Gastrocnemius medialis (tissue), 4 donors: ENCODE data around the gene MLANA. TPM values are rescaled to one million over a fixed set of nuclear protein-coding genes. Genes with fewer than 3 reads are reported as not detected.

ENCODE experiments used
- ATAC-seq, 2 donors: fragments of 150-250 bp; one replicate each; pipeline ENCODE4 v1.9.1; 2016
- DNase-seq, 2 donors: peaks; one replicate each; pipeline ENCODE4 v3.0.0-alpha.2; 2019
- H3K27ac ChIP-seq, 4 donors: fragments of 200-600 bp; sonication (generic); 1 replicate in 1 of 4; 2 replicates in 3 of 4; pipeline ENCODE4 v1.5.1; 2016 to 2018; ENCODE audit warnings: mild to moderate bottlenecking in 2 of 4, moderate library complexity in 1 of 4
- H3K27me3 ChIP-seq, 3 donors: fragments of 200-600 bp; sonication (generic) in 2 of 3; 1 replicate in 1 of 3; 2 replicates in 2 of 3; pipeline versions ENCODE4 v1.5.1 to v1.6.0; 2016 to 2019; ENCODE audit warnings: mild to moderate bottlenecking in 1 of 3, moderate library complexity in 1 of 3
- H3K36me3 ChIP-seq, 2 donors: fragments of 200-600 bp; sonication (generic) in 1 of 2; one replicate each; pipeline ENCODE4 v1.5.1; 2017 to 2018
- H3K4me1 ChIP-seq, 2 donors: fragments of 200-600 bp; sonication (generic) in 1 of 2; one replicate each; pipeline ENCODE4 v1.5.1; 2016 to 2017; ENCODE audit warnings: mild to moderate bottlenecking in 2 of 2
- H3K4me3 ChIP-seq, 4 donors: fragments of 200-600 bp; sonication (generic) in 3 of 4; 1 replicate in 1 of 4; 2 replicates in 3 of 4; pipeline ENCODE4 v1.5.1; 2016 to 2019; ENCODE audit warnings: mild to moderate bottlenecking in 2 of 4
- H3K9me3 ChIP-seq, 3 donors: fragments of 200-600 bp; sonication (generic) in 2 of 3; 1 replicate in 1 of 3; 2 replicates in 2 of 3; pipeline ENCODE4 v1.5.1; 2016 to 2019
- CTCF ChIP-seq, 5 experiments: fragments of 450-650 bp in 3 of 5; fragments of 200-600 bp in 2 of 5; sonication (generic) in 2 of 5; IDR thresholded peaks in 4 of 5; conservative IDR thresholded peaks in 1 of 5; 1 replicate in 4 of 5; 2 replicates in 1 of 5; pipeline ENCODE4 v1.5.1; 2016 to 2019; ENCODE audit warnings: antibody characterized with exemption in 5 of 5, mild to moderate bottlenecking in 3 of 5, moderate library complexity in 3 of 5
- POLR2A ChIP-seq, 2 donors: fragments of 450-650 bp; IDR thresholded peaks; one replicate each; pipeline ENCODE4 v1.6.1; 2017; ENCODE audit warnings: antibody characterized with exemption in 2 of 2, mild to moderate bottlenecking in 2 of 2, moderate library complexity in 2 of 2
- in situ Hi-C, 4 donors: fragments of 200-750 bp; cut with MboI; loops; one replicate each; pipeline versions ENCODE4 v1.15.0 to v1.8.0; 2017; ENCODE audit warnings: low sequenced_read_pairs in 4 of 4
- intact Hi-C: fragments of 100-400 bp; cut with DNase I; formaldehyde crosslinking; loops from one replicate; pipeline ENCODE4 v1.15.1; 2023; ENCODE audit warnings: low total_unique reads
- total RNA-seq, 4 donors: library from RNA; depleted of rRNA; stranded (reverse); fragments of >200 nt; gene quantifications; one replicate each; pipeline versions ENCODE4 v1.1.0 to v1.2.3, GENCODE V29; 2016

MLANA gene
- total RNA-seq, 4 donors from 2014 or later = not detected

GRCh38 chr9:5957166-5957565 lies 66.5 kb downstream of the MLANA start:
- H3K36me3 ChIP-seq = no peaks in the 10 kb centered on the region
- H3K4me3 ChIP-seq = no peak overlapping the region
- no peaks in the 10 kb centered on the region for H3K4me1 ChIP-seq
- TF ChIP-seq POLR2A (IDR thresholded peaks at IDR 0.05) = no peak
- TF ChIP-seq CTCF (IDR thresholded peaks at IDR 0.05 in 4 of 5, conservative IDR thresholded peaks at IDR 0.05 in 1 of 5) = no peak
- DNase-seq (no peak), ATAC-seq (no peak)
- H3K9me3 ChIP-seq = no peaks in the 10 kb centered on the region
- in situ Hi-C loops = loop anchor here in 1 of 4 donors (25.0 kb wide), 1 partner anchor 105 kb away; no protein-coding TSS in a partner anchor
- no peaks in the 10 kb centered on the region for H3K27me3 ChIP-seq
- intact Hi-C loops = no loop called here
- H3K27ac ChIP-seq = no peak overlapping the region

GRCh38 chr9:5958273-5958672 lies 67.6 kb downstream of the MLANA start:
- TF ChIP-seq CTCF (IDR thresholded peaks at IDR 0.05 in 4 of 5, conservative IDR thresholded peaks at IDR 0.05 in 1 of 5) (no peak), POLR2A (IDR thresholded peaks at IDR 0.05) (no peak)
- intact Hi-C loops (no loop called here), in situ Hi-C loops (loop anchor here in 1 of 4 donors (25.0 kb wide), 1 partner anchor 104 kb away; no protein-coding TSS in a partner anchor)
- no peaks in the 10 kb centered on the region for H3K4me1 ChIP-seq
- no peak overlapping the region for H3K4me3 ChIP-seq
- no peaks in the 10 kb centered on the region for H3K27me3 ChIP-seq
- H3K36me3 ChIP-seq = no peaks in the 10 kb centered on the region
- no peak for DNase-seq
- ATAC-seq = no peak
- H3K9me3 ChIP-seq = no peaks in the 10 kb centered on the region
- no peak overlapping the region for H3K27ac ChIP-seq

Other genes with a start within 250 kb of the MLANA start
- 1 to 10 TPM; 4.4 to 7.4 (median 6.3) TPM for gene ERMP1, start 57.8 kb upstream of the MLANA start, total RNA-seq
- gene RANBP6, start 124.7 kb downstream of the MLANA start, total RNA-seq = 10 to 100 TPM in 3 of 4 donors, 1 to 10 TPM in 1; 8.1 to 21.0 (median 16.9) TPM